H1 (cell line): ENCODE data around the gene CHCHD3. TPM values are rescaled to one million over a fixed set of nuclear protein-coding genes. Genes with fewer than 3 reads are reported as not detected.

ENCODE experiments used
- BRCA1 ChIP-seq: IDR thresholded peaks from 2 replicates; pipeline ENCODE4 v1.6.1; 2012; ENCODE audit warnings: low read depth, low read length, improper control_type of control experiment
- CTBP2 ChIP-seq: IDR thresholded peaks from 2 replicates; pipeline ENCODE4 v1.7.0; 2011; ENCODE audit warnings: borderline replicate concordance, mild to moderate bottlenecking, moderate library complexity, mixed read lengths, low read length; ENCODE audit not compliant: insufficient read depth, insufficient read length
- FOSL1 ChIP-seq: IDR thresholded peaks from 2 replicates; pipeline ENCODE4 v1.6.1; 2011; ENCODE audit warnings: mild to moderate bottlenecking, low read depth, low read length, moderate library complexity; ENCODE audit not compliant: insufficient read depth
- JUND ChIP-seq: IDR thresholded peaks from 2 replicates; pipeline ENCODE4 v1.6.1; 2011; ENCODE audit warnings: mild to moderate bottlenecking, improper control_type of control experiment, low read length
- SIN3A ChIP-seq, 2 experiments: IDR thresholded peaks in 1 of 2; conservative IDR thresholded peaks in 1 of 2; 2 replicates each; pipeline ENCODE4 v1.6.1; 2011 to 2012; ENCODE audit warnings: low read length in 2 of 2, improper control_type of control experiment in 1 of 2, low read depth in 1 of 2, mild to moderate bottlenecking in 1 of 2
- polyA plus RNA-seq, 7 experiments: library from polyadenylated mRNA; depleted of rRNA in 3 of 7; stranded (reverse) in 5 of 7; unstranded in 2 of 7; fragments of >200 nt in 5 of 7; fragments of 200-250 nt in 2 of 7; gene quantifications; 1 replicate in 5 of 7; 2 replicates in 1 of 7; 4 replicates in 1 of 7; pipeline versions ENCODE4 v1.2.1 to v1.2.3, GENCODE V29; 2011 to 2013; ENCODE audit warnings: missing spikeins in 2 of 7, mixed read lengths in 2 of 7
- total RNA-seq: library from RNA; stranded (reverse); fragmentation: NEBNext Ultra II Directional; extraction: Animal tissue kit (Norgen Biotek cat#: 25700); gene quantifications from 2 replicates; pipeline ENCODE4 v1.2.1, GENCODE V29; 2021
- TF ChIP-seq, protein P1 (sequence below): fragments of 300-600 bp; sonication (generic); IDR thresholded peaks from 2 replicates; pipeline ENCODE4 v1.7.1; 2012; ENCODE audit warnings: low read length, moderate library complexity, mild to moderate bottlenecking, inconsistent platforms; ENCODE audit not compliant: insufficient replicate concordance
- TF ChIP-seq, protein P2 (sequence below): IDR thresholded peaks from 2 replicates; pipeline ENCODE4 v1.6.1; 2011; ENCODE audit warnings: low read length, improper control_type of control experiment

CHCHD3 gene
- total and polyA plus RNA-seq, 2 of the 8 experiments (the other 6 are each of a cell fraction or from before 2014, with no cell fraction given): 42.9 to 137 TPM

DNA sequence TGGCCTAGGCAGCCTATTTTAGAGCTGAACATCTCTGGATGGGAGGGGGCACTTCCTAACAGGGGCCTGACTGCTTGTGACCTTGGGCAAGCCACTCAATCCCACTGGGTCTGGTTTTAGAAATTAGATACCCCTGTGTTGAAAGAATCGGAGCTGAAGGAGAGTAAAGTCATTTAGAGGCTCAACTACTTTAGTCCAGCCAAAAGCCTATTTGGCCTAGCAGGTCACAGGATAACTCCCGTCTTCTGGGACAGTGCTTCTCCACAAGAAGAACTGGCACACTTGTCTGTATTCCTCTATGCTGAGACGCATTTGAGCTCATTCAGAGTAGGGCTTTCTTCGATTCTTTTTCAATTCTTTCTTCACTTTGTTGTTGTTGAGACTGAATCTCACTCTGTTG is 224.2 kb downstream of the CHCHD3 start (continued):
- TF ChIP-seq, protein P1, sequence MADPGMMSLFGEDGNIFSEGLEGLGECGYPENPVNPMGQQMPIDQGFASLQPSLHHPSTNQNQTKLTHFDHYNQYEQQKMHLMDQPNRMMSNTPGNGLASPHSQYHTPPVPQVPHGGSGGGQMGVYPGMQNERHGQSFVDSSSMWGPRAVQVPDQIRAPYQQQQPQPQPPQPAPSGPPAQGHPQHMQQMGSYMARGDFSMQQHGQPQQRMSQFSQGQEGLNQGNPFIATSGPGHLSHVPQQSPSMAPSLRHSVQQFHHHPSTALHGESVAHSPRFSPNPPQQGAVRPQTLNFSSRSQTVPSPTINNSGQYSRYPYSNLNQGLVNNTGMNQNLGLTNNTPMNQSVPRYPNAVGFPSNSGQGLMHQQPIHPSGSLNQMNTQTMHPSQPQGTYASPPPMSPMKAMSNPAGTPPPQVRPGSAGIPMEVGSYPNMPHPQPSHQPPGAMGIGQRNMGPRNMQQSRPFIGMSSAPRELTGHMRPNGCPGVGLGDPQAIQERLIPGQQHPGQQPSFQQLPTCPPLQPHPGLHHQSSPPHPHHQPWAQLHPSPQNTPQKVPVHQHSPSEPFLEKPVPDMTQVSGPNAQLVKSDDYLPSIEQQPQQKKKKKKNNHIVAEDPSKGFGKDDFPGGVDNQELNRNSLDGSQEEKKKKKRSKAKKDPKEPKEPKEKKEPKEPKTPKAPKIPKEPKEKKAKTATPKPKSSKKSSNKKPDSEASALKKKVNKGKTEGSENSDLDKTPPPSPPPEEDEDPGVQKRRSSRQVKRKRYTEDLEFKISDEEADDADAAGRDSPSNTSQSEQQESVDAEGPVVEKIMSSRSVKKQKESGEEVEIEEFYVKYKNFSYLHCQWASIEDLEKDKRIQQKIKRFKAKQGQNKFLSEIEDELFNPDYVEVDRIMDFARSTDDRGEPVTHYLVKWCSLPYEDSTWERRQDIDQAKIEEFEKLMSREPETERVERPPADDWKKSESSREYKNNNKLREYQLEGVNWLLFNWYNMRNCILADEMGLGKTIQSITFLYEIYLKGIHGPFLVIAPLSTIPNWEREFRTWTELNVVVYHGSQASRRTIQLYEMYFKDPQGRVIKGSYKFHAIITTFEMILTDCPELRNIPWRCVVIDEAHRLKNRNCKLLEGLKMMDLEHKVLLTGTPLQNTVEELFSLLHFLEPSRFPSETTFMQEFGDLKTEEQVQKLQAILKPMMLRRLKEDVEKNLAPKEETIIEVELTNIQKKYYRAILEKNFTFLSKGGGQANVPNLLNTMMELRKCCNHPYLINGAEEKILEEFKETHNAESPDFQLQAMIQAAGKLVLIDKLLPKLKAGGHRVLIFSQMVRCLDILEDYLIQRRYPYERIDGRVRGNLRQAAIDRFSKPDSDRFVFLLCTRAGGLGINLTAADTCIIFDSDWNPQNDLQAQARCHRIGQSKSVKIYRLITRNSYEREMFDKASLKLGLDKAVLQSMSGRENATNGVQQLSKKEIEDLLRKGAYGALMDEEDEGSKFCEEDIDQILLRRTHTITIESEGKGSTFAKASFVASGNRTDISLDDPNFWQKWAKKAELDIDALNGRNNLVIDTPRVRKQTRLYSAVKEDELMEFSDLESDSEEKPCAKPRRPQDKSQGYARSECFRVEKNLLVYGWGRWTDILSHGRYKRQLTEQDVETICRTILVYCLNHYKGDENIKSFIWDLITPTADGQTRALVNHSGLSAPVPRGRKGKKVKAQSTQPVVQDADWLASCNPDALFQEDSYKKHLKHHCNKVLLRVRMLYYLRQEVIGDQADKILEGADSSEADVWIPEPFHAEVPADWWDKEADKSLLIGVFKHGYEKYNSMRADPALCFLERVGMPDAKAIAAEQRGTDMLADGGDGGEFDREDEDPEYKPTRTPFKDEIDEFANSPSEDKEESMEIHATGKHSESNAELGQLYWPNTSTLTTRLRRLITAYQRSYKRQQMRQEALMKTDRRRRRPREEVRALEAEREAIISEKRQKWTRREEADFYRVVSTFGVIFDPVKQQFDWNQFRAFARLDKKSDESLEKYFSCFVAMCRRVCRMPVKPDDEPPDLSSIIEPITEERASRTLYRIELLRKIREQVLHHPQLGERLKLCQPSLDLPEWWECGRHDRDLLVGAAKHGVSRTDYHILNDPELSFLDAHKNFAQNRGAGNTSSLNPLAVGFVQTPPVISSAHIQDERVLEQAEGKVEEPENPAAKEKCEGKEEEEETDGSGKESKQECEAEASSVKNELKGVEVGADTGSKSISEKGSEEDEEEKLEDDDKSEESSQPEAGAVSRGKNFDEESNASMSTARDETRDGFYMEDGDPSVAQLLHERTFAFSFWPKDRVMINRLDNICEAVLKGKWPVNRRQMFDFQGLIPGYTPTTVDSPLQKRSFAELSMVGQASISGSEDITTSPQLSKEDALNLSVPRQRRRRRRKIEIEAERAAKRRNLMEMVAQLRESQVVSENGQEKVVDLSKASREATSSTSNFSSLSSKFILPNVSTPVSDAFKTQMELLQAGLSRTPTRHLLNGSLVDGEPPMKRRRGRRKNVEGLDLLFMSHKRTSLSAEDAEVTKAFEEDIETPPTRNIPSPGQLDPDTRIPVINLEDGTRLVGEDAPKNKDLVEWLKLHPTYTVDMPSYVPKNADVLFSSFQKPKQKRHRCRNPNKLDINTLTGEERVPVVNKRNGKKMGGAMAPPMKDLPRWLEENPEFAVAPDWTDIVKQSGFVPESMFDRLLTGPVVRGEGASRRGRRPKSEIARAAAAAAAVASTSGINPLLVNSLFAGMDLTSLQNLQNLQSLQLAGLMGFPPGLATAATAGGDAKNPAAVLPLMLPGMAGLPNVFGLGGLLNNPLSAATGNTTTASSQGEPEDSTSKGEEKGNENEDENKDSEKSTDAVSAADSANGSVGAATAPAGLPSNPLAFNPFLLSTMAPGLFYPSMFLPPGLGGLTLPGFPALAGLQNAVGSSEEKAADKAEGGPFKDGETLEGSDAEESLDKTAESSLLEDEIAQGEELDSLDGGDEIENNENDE: no peak
- TF ChIP-seq FOSL1 (no peak), BRCA1 (no peak), JUND (no peak), CTBP2 (no peak), SIN3A (conservative IDR thresholded peaks at IDR 0.05 in 1 of 2, IDR thresholded peaks at IDR 0.05 in 1 of 2; ENCODE audit: low read depth in 1 of 2, low read length in 2 of 2) (no peak)
- TF ChIP-seq, protein P2, sequence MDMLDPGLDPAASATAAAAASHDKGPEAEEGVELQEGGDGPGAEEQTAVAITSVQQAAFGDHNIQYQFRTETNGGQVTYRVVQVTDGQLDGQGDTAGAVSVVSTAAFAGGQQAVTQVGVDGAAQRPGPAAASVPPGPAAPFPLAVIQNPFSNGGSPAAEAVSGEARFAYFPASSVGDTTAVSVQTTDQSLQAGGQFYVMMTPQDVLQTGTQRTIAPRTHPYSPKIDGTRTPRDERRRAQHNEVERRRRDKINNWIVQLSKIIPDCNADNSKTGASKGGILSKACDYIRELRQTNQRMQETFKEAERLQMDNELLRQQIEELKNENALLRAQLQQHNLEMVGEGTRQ: no peak
